NOMO-1 (cell line): ENCODE data around the gene MCEE.
A peak's percentile ranks its signal among the peaks of the same experiment; 100 is the strongest.
"Not testable (repeated sequence)": the region's sequence is repeated elsewhere in the genome, so short reads cannot be mapped to it uniquely, and the experiment has no call there.

Experiments used
- DNase-seq, 2 experiments: peaks; one replicate each; lab custom pipeline; 2025; ENCODE audit not compliant: unreplicated experiment in 2 of 2; lab: John Stamatoyannopoulos, UW

MCEE gene

GRCh38 chr2:71129114-71129901, 721 bp downstream of the MCEE start:
- DNase-seq = peak in 1 of 2 experiments; percentile 58

DNA sequence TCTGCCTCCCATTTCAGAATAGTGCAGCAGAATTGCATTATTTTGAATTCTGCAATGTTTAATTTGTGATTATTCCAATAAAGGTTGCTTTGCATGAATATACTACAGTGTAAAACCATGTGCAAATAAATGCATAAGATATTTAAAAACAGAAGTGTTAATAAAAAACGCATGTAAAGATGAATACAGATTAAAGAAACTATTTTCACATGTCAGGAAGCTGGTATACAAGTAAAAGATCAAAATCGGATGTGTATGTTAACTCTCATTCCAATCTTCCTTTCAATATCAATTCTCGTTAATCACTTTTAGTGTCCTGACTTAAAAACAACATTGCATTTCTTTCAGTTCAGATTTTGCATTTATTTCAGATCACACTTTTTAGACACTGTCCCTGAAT, 3.1 kb downstream of the MCEE start:
- DNase-seq = no peak

DNA sequence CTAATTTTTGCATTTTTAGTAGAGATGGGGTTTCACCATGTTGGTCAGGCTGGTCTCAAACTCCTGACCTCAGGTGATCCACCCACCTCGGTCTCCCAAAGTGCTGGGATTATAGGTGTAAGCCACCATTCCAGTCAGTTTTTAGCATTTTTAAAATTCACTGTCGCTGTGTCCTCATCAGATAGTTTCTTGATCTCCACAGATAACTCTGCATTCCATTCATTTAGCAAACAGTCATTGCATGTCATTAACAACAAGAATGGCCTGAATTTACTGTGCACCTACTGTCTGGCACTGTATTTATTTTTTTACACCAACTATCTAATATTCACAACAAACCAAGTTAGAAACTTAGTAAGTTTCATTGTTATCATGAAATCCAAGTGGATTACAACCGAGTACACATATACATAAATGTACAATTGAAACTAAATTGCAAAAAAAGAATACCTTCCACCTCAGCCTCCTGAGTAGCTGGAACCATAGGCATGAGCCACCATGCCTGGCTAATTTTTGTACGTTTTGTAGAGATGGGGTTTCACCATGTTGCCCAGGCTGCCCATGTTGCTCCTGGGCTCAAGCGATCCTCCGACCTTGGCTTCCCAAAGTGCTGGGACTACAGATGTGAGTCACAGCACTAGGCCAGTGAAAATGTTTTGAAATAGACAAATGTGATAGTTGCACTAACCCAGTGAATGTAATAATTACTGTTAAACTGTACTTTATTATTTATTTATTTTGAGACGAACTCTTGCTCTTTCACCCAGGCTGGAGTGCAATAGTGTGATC, 4.3 kb downstream of the MCEE start:
- no peak for DNase-seq

DNA sequence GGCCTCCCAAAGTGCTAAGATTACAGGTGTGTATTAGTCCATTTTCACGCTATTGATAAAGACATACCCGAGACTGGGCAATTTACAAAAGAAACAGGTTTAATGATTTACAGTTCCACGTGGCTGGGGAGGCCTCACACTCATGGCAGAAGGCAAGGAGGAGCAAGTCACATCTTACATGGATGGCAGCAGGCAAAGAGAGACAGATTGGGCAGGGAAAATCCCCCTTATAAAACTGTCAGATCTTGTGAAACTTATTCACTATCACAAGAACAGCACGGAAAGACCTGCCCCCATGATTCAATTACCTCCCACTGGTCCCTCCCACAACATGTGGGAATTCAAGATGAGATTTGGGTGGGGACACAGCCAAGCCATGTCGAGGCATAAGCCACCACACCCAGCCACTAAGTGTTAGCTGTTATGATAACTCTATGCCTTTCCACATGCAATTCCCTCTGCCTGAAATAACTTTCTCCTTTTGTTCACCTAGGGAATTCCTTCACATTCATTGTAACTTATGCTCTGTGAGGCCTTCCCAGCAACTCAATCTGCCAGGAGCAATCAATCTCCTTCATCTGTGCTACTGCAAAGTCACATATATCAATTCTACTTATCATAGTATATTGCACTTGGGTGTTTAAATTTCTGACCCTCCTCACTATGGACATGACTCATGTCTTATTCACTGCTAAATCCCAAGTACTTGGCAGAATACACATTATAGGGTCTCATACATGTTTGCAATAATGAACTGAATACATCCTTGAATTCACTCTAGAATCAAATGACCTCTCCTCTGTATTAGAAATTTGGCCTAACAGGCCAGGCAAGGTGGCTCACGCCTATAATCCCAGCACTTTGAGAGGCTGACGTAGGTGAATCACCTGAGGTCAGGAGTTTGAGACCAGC, 7.4 kb downstream of the MCEE start:
- DNase-seq = no peak

GRCh38 chr2:71121479-71121878, 8.6 kb downstream of the MCEE start:
- no peak for DNase-seq

DNA sequence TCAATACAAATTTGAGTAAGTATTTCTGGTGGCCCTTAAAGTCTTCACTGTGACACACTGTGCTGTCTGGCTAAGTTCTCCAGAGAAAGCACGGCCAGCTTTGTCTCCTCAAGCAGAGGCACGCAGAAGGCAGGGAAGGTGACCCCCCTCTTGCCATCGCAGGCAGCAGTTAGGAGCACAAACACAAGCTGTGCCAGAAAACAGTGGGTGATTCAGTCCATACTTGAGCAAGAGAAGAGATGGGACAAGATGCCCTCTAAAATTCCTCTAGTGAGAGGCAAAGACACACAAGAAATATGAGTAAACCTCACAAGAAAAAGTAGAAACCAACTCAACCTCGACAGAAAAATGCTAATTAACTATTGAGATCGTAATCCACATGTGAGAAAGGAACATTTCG, 9.8 kb downstream of the MCEE start:
- no peak for DNase-seq

- DNase-seq = no peak
Measured at GRCh38 chr2:71117063-71117462, 13.0 kb downstream of the MCEE start.

DNA sequence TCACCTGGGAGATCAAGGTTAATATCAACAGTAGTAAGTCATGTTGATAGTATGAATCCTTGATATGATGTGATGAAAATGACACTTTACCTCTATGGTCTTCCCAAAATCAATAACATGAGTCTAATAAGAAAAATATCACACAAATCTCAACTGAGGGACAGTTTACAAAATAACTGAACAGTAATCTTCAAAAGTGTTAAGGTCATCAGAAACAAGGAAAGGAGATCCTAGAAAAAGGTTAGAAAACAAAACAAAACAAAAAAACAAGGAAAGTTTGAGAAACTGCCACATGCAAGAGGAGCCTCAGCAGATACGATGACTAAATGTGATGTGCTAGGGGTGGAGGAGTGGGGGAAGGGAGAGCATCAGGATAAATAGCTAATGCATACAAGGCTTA, 16.2 kb downstream of the MCEE start:
- no peak for DNase-seq

- no peak for DNase-seq
Measured at GRCh38 chr2:71108091-71108490, 21.9 kb downstream of the MCEE start.

DNA sequence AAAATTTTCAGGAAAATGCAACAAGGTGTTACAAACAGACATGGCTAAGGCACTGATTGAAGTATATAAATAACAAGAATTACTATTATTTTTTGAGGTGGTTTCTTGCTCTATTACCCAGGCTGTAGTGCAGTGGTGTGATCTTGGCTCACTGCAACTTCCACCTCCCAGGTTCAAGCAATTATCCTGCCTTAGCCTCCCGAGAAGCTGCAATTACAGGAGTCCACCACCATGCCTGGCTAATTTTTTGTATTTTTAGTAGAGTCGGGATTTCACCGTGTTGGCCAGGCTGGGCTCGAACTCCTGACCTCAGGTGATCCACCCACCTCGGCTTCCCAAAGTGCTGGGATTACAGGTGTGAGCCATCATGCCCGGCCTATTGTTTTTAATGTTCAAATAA, 23.6 kb downstream of the MCEE start:
- DNase-seq = not testable (repeated sequence)

DNA sequence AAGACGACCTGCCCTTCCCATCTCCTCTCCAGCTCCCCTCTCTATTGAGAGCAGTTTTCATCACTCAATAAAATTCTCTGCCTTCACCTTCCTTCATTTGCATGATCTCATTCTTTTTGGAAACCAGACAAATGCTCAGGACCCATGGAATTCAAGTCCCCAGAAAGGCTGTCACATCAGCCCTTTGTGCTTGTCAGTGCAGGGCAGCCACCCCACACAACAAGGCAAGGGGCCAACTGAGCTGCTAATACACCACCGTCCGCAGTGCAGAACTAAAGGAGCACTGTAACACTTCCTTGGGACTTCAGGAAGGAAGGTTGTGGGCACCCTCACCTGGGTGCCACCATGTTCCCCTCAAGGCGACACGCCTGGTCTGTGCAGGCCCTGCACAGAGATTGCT, 26.2 kb downstream of the MCEE start:
- no peak for DNase-seq

DNA sequence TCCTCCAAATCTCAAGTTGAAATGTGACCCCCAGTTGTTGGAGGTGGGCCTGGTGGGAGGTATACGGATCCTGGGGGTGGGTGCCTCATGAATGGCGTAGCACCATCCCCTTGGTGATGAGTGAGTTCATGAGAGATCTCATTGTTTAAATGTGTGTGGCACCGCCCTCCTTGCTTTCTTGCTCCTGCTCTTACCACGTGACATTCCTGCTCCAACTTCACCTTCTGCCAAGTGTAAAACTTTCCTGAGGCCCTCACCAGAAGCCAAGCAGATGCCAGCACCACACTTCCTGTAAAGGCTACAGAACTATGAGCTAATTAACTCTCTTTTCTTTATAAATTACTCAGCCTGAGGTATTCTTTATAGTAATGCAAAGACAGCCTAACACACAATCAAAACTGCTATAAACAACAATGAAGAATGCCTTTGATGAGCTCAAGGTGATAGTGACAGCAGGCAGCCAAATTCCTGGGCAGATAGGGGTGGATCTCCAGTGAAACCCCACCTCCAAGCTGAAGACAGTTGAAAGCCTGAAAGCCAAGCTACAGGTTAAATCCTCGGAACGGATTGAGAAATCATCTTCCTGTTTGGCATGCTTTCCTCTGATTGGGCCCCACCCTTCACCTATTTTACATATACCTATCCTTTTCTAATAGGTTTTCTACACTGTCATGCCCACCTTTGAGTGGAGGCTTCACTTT, 26.9 kb downstream of the MCEE start:
- no peak for DNase-seq

- DNase-seq = peak in 1 of 2 experiments; percentile 16
Measured at GRCh38 chr2:71101656-71102055, 28.4 kb downstream of the MCEE start.

- DNase-seq = peak; percentile 19 to 54
Measured at GRCh38 chr2:71100195-71100964, 29.6 kb downstream of the MCEE start.

GRCh38 chr2:71092491-71093260, 37.4 kb downstream of the MCEE start:
- DNase-seq = not testable (repeated sequence)

DNA sequence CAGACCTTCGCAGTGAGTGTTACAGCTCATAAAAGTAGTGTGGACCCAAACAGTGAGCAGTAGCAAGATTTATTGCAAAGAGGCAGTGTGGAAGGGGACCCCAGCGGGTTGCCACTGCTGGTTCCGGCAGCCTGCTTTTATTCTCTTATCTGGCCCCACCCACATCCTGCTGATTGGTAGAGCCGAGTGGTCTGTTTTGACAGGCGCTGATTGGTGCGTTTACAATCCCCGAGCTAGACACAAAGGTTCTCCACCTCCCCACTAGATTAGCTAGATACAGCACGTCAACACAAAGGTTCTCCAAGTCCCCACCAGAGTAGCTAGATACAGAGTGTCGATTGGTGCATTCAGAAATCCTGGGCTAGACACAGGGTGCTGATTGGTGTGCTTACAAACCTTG, 38.2 kb downstream of the MCEE start:
- DNase-seq = not testable (repeated sequence)

GRCh38 chr2:71089475-71089874, 40.6 kb downstream of the MCEE start:
- DNase-seq = not testable (repeated sequence)

DNA sequence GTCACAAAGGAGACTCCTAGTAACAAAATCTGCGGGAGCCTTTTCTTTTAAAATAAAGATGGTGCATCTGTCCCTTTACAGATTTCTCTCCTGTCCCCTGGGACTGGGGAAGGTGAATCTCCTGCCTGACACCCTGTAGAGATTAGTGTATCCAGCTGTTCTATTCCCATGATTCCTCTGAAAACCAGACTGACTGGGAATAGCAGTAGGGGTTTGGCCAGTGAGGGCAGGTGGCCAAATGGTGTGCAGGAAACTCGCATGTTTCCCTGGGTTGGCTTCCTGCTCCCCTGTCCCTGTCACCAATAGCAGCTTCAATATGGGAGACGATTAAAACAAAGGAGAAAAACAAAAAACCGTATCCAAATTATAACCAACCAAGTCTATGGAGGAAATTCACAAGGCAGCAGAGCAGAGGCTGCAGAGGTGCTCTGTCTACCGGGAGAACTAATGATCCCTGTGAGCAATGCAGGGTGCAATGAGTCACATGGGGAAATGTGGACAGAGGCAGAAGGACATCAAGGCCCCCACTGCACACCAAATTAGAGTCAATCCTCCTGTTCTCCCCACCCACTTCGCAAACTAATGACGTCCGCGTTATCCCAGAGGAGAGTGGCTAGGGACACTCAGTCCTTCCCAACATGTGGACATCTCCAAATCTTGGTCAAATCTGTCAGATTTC, 44.6 kb downstream of the MCEE start:
- DNase-seq = not testable (repeated sequence)
